Measurements from ENCODE around the gene HDAC4.

Gene HDAC4

GRCh38 chr2:239186516-239187357 is 214.1 kb downstream of the HDAC4 start:
- no peak for DNase-seq (ENCODE audit: low read depth)
- no peak overlapping the region for H3K4me3 ChIP-seq (ENCODE audit: low read length)

GRCh38 chr2:239184968-239185903 is 215.6 kb downstream of the HDAC4 start:
- H3K4me3 ChIP-seq (ENCODE audit: low read length) = no peak overlapping the region
- TF ChIP-seq, protein P1, sequence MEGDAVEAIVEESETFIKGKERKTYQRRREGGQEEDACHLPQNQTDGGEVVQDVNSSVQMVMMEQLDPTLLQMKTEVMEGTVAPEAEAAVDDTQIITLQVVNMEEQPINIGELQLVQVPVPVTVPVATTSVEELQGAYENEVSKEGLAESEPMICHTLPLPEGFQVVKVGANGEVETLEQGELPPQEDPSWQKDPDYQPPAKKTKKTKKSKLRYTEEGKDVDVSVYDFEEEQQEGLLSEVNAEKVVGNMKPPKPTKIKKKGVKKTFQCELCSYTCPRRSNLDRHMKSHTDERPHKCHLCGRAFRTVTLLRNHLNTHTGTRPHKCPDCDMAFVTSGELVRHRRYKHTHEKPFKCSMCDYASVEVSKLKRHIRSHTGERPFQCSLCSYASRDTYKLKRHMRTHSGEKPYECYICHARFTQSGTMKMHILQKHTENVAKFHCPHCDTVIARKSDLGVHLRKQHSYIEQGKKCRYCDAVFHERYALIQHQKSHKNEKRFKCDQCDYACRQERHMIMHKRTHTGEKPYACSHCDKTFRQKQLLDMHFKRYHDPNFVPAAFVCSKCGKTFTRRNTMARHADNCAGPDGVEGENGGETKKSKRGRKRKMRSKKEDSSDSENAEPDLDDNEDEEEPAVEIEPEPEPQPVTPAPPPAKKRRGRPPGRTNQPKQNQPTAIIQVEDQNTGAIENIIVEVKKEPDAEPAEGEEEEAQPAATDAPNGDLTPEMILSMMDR (conservative IDR thresholded peaks at IDR 0.05; ENCODE audit: low read depth, low read length) = no peak
- no peak for DNase-seq (ENCODE audit: low read depth)

More at GRCh38 chr2:239186516-239187357, 214.1 kb downstream of the HDAC4 start:
- TF ChIP-seq, protein P1 (conservative IDR thresholded peaks at IDR 0.05; ENCODE audit: low read depth, low read length) = no peak

DNA sequence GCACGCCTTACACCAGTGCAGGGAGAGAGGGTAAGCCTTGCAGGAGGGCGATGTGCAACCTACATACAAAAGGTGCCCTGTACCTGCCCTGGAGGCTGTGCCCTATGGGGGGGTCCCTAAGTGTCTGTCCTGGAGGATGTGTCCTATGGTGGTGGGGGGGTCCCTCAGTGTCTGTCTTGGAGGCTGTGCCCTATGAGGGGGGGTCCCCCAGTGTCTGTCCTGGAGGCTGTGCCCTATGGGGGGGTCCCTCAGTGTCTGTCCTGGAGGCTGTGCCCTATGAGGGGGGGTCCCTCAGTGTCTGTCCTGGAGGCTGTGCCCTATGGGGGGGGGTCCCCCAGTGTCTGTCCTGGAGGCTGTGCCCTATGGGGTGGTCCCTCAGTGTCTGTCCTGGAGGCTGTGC is 216.6 kb downstream of the HDAC4 start:
- no peak overlapping the region for H3K4me3 ChIP-seq (ENCODE audit: low read length)
- DNase-seq (ENCODE audit: low read depth) = no peak
- TF ChIP-seq, protein P1 (conservative IDR thresholded peaks at IDR 0.05; ENCODE audit: low read depth, low read length) = no peak

GRCh38 chr2:239182981-239183791 is 217.6 kb downstream of the HDAC4 start:
- no peak overlapping the region for H3K4me3 ChIP-seq (ENCODE audit: low read length)
- TF ChIP-seq, protein P1 (conservative IDR thresholded peaks at IDR 0.05; ENCODE audit: low read depth, low read length) = no peak
- no peak for DNase-seq (ENCODE audit: low read depth)

- no peak overlapping the region for H3K4me3 ChIP-seq (ENCODE audit: low read length)
- TF ChIP-seq, protein P1 (conservative IDR thresholded peaks at IDR 0.05; ENCODE audit: low read depth, low read length) = no peak
- DNase-seq (ENCODE audit: low read depth) = no peak
These were observed 218.8 kb downstream of the HDAC4 start for GRCh38 chr2:239181903-239182581.

All from retinal pigment epithelial cell (primary cell).